Measurements from ENCODE around the gene GRIK3.

GRIK3 gene

DNA sequence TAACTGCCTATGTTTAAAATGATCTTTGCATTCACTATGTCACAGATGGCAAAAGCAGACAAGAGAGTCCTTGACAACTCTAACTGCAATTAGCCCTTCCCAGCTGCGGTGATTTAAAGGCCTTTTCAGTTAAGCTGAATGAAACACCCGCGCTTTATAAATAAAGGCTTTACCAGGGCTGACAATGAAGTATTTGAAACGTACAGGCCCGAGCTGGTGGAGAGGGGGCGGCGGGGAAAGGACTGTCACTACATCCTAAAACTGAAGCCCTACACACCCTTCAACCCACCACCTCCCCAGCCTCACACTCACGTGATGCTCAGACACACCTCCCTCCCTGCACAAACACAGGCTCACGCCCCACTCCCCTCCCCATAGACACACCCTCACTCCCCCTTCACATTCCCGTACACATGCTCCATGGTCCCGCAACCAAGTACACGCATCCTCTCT is 45.5 kb downstream of the GRIK3 start:
- no peaks in the 10 kb centered on the region for H3K36me3 Mint-ChIP-seq (ENCODE audit: low read depth)
- H3K27me3 Mint-ChIP-seq (ENCODE audit: low read depth), result no peaks in the 10 kb centered on the region
- H3K4me3 Mint-ChIP-seq, result no peak overlapping the region
- H3K4me1 Mint-ChIP-seq (ENCODE audit: low read depth), result no peaks in the 10 kb centered on the region
- H3K27ac Mint-ChIP-seq, result no peak overlapping the region
- no peaks in the 10 kb centered on the region for H3K9me3 Mint-ChIP-seq
- DNase-seq (ENCODE audit: low spot score), result no peak

DNA sequence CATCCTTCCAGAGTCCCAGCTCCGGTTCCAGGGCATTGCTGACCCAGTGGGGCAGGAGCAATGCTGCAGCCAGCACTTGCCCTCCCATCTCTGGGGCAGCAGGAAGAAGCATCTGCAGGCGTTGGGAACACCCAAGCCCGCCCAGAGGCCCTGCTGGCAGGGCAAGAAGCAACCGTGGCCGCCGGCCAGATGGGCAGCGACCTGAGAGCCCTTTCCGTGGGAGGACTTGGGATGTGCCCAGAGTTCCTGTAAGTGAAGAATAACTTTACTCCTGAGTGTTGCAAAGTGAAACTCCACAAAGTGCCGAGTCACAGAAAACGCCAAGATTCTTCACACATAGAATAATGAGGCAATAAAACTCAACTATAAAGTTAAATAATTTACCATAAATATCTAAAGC is 46.0 kb downstream of the GRIK3 start:
- no peaks in the 10 kb centered on the region for H3K36me3 Mint-ChIP-seq (ENCODE audit: low read depth)
- H3K27me3 Mint-ChIP-seq (ENCODE audit: low read depth), result no peaks in the 10 kb centered on the region
- H3K9me3 Mint-ChIP-seq, result no peaks in the 10 kb centered on the region
- H3K4me1 Mint-ChIP-seq (ENCODE audit: low read depth), result no peaks in the 10 kb centered on the region
- H3K27ac Mint-ChIP-seq, result no peak overlapping the region
- no peak for DNase-seq (ENCODE audit: low spot score)
- H3K4me3 Mint-ChIP-seq, result no peak overlapping the region

DNA sequence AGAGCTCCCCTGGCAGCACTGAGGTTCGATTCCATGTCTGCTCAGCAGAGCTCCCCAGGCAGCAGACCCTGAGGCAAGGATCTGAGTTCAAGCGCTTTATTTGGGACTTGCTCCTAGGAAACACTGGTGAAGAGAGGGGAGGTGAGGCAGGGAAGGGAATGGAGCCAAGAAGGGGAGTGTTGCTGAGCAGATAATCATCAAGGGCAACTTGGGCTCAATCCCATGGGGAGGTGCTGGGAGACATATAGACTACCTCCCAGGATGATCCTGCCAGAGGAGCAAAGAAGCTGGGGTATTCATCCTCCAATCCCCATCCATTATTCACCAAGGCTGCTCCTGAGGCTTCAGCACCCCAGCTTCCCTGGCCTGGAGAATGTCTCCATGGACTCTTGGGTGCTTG is 47.0 kb downstream of the GRIK3 start:
- H3K9me3 Mint-ChIP-seq, result no peaks in the 10 kb centered on the region
- no peaks in the 10 kb centered on the region for H3K4me1 Mint-ChIP-seq (ENCODE audit: low read depth)
- H3K36me3 Mint-ChIP-seq (ENCODE audit: low read depth), result no peaks in the 10 kb centered on the region
- no peak overlapping the region for H3K4me3 Mint-ChIP-seq
- no peak overlapping the region for H3K27ac Mint-ChIP-seq
- no peaks in the 10 kb centered on the region for H3K27me3 Mint-ChIP-seq (ENCODE audit: low read depth)
- DNase-seq (ENCODE audit: low spot score), result no peak

DNA sequence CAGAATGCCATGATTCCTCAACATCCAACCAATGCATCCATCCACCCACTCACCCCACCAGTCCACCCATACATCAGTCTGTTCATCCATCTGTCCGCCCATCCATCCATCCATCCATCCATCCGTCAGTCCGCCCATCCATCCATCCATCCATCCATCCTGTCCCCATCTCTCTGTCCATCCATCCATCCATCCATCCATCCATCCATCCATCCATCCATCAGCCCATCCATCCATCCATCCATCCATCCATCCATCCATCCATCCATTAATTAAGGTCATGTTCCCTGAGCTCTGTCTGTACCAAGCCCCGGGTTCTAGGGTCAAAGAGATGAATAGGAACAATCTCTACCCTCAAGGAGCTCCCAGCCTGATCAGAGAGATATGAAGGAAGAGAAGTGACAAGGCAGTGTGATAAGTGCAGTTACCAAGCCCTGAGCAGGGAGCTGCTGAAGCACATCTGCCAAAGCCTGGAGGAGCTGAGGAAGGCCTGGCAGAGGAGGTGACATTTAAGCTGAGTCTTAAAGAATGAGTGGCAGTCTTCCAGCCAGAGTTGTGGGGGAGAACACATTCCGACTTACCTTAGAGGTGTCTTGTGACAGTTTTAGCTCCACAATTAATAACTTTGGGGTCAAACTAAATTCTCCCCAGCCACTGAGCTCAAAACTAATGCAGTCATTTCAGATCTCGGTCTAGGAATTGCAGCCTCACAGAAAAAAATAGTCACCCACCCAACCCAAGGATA is 47.9 kb downstream of the GRIK3 start:
- Mint-ChIP-seq H3K4me1 (ENCODE audit: low read depth) (no peaks in the 10 kb centered on the region), H3K9me3 (no peaks in the 10 kb centered on the region), H3K27me3 (ENCODE audit: low read depth) (no peaks in the 10 kb centered on the region), H3K36me3 (ENCODE audit: low read depth) (no peaks in the 10 kb centered on the region), H3K27ac (no peak overlapping the region), H3K4me3 (no peak overlapping the region)
- DNase-seq (ENCODE audit: low spot score), result no peak

DNA sequence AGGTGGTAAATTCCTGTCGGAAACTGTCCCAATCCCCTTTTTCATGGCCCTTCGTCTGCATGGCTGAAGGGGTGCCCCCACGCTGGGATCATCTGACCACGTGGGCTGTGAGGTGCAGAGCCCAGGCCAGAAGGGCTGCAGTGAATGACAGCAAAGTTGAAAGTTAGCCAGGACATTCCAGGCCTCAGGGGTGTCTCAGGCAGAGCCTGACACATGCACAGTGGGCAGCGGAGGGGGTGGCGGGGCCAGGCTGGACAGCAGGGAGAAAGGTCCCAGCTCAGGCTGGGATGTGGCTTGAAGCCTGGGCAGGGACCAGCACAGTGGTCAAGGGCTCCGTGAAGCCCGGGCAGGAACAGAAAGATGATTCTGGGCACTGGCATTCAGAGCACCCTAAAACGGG is 49.6 kb downstream of the GRIK3 start:
- no peaks in the 10 kb centered on the region for H3K9me3 Mint-ChIP-seq
- no peaks in the 10 kb centered on the region for H3K4me1 Mint-ChIP-seq (ENCODE audit: low read depth)
- no peaks in the 10 kb centered on the region for H3K27me3 Mint-ChIP-seq (ENCODE audit: low read depth)
- no peaks in the 10 kb centered on the region for H3K36me3 Mint-ChIP-seq (ENCODE audit: low read depth)
- no peak overlapping the region for H3K27ac Mint-ChIP-seq
- DNase-seq (ENCODE audit: low spot score), result no peak
- H3K4me3 Mint-ChIP-seq, result no peak overlapping the region

DNA sequence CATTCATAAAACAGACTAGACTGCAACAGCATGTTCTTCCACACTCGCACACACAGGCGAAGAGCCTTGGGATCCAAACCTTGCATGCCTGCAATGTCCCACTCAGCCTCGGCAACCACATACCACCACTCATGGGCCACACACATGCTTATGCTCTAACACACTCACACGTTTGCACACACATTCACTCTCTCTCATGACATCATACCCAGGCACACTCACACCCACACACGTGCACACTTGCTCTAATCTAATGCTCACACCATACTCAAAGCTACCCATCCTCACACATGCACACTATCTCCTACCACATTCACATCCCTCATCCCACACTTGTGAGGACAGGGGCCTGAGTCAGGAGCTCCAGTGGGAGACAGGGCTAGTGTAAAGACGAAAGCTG is 50.3 kb downstream of the GRIK3 start:
- no peaks in the 10 kb centered on the region for H3K9me3 Mint-ChIP-seq
- no peaks in the 10 kb centered on the region for H3K27me3 Mint-ChIP-seq (ENCODE audit: low read depth)
- H3K36me3 Mint-ChIP-seq (ENCODE audit: low read depth), result no peaks in the 10 kb centered on the region
- no peak overlapping the region for H3K27ac Mint-ChIP-seq
- H3K4me3 Mint-ChIP-seq, result no peak overlapping the region
- no peaks in the 10 kb centered on the region for H3K4me1 Mint-ChIP-seq (ENCODE audit: low read depth)
- no peak for DNase-seq (ENCODE audit: low spot score)

DNA sequence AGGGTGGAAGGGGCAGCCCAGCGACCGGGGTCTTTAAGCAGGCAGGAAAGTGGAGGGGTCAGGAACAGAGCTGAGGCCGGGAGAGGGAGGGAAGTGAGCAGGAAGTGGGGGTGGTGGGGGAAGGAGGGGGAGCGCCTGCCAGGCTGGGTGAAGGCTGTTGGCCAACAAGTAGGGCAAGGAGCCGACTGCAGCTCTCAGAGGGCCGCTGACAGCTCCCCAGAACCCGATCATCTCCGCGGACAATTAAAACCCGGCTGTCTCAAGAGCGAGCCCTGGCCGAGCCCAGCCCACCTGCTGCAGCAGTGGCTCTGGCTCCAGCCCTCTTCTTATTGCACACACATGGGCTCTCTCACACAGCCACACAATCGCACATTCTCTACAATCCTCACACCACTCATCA is 51.6 kb downstream of the GRIK3 start:
- H3K9me3 Mint-ChIP-seq, result no peaks in the 10 kb centered on the region
- H3K4me1 Mint-ChIP-seq (ENCODE audit: low read depth), result no peaks in the 10 kb centered on the region
- no peak overlapping the region for H3K4me3 Mint-ChIP-seq
- DNase-seq (ENCODE audit: low spot score), result no peak
- H3K27ac Mint-ChIP-seq, result no peak overlapping the region
- H3K36me3 Mint-ChIP-seq (ENCODE audit: low read depth), result no peaks in the 10 kb centered on the region
- no peaks in the 10 kb centered on the region for H3K27me3 Mint-ChIP-seq (ENCODE audit: low read depth)

DNA sequence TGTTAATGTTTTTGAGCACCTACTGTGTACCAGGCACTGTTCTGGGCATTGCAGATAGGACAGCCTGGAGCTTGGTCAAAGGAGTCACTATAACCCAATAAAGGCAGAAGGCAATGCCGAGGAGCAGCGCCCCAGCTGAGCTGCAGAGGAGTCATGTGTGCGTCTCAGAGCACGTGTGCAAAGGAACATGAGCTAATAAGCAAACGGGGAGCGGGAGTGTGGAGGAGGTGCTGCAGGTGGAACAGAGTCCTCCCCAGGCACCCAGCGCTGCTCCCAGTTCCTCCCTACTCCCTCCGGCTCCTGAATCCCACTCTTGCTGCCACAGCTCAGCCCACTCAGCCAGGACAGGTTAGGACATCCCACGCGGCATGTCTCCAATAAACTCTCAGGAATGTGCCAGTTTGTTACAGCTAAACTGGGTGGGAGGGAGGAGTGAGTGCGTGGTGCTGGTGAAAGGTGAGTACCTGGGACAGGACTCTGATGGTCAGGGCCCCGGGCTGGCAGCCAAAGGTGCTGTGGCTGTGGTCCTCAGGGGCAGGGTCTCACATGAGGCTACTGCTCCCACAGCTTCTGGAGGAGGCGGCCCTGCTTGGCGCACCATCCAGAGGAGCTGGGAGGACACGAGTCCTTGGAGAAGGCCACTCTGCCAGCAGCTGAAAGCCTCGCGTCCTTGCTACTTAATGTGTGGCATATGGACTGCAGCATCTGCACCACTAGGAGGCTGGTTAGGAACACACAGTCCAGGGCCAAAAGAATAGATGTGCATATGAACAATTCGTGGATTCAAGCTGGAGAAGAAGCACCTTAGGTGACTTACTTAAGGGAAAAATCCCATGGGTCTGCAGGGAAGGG is 52.3 kb downstream of the GRIK3 start:
- H3K27ac Mint-ChIP-seq, result no peak overlapping the region
- no peaks in the 10 kb centered on the region for H3K27me3 Mint-ChIP-seq (ENCODE audit: low read depth)
- H3K36me3 Mint-ChIP-seq (ENCODE audit: low read depth), result no peaks in the 10 kb centered on the region
- no peak for DNase-seq (ENCODE audit: low spot score)
- H3K4me1 Mint-ChIP-seq (ENCODE audit: low read depth), result no peaks in the 10 kb centered on the region
- H3K9me3 Mint-ChIP-seq, result no peaks in the 10 kb centered on the region
- no peak overlapping the region for H3K4me3 Mint-ChIP-seq

DNA sequence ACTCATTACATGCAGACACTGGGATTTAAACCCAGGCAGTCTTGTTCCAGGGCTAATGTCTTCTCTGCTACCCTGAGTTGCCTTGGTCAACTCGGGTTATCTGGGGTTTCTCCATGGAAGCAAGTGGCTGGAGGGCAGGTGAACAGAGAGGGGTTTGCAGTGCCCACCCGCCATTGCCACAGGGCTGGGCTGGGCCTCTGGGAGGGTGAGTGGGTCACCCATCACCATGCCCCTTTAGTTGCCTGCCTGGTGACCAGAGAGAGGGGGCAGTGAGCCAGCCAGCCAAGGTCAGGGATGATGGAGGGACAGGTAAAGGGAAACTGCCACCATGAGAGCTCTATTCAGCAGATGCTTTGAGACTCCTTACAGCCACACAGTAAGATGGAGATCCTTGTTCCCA is 53.2 kb downstream of the GRIK3 start:
- H3K9me3 Mint-ChIP-seq, result no peaks in the 10 kb centered on the region
- no peak for DNase-seq (ENCODE audit: low spot score)
- no peaks in the 10 kb centered on the region for H3K4me1 Mint-ChIP-seq (ENCODE audit: low read depth)
- no peaks in the 10 kb centered on the region for H3K27me3 Mint-ChIP-seq (ENCODE audit: low read depth)
- H3K36me3 Mint-ChIP-seq (ENCODE audit: low read depth), result no peaks in the 10 kb centered on the region
- H3K4me3 Mint-ChIP-seq, result no peak overlapping the region
- no peak overlapping the region for H3K27ac Mint-ChIP-seq

DNA sequence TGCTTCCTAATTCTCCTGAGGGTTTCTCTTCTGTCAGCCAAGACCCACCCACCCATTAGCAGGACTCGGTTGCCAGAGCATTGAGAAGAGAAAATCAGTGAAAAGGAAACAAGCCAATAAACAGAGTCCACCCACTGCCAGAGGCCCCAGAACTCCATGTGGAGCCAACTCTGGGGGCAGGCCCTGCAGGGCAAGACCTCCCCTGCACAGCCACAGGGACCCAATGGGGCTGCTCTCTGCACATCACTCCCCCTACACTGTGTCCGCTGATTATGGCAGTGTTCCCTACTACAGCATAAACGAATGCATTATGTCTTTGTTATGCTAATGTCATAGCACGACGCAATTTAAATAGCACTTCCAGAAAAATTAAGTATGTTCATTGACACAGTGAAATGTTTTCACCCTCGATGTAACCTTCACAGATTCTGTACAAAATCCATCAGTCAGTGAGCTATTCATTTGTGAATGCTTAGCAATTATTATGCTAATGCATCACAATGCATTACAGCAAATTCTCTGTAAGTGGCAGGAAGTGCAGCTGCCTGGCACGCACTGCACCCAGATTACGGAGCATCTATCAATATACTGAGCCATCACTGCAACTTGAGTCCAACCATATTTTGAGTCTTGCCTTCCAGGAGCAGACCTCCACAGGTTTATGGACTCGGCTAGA is 56.4 kb downstream of the GRIK3 start:
- Mint-ChIP-seq H3K36me3 (ENCODE audit: low read depth) (no peaks in the 10 kb centered on the region), H3K9me3 (no peaks in the 10 kb centered on the region), H3K4me1 (ENCODE audit: low read depth) (no peaks in the 10 kb centered on the region), H3K27me3 (ENCODE audit: low read depth) (no peaks in the 10 kb centered on the region), H3K27ac (no peak overlapping the region), H3K4me3 (no peak overlapping the region)
- DNase-seq (ENCODE audit: low spot score), result no peak

DNA sequence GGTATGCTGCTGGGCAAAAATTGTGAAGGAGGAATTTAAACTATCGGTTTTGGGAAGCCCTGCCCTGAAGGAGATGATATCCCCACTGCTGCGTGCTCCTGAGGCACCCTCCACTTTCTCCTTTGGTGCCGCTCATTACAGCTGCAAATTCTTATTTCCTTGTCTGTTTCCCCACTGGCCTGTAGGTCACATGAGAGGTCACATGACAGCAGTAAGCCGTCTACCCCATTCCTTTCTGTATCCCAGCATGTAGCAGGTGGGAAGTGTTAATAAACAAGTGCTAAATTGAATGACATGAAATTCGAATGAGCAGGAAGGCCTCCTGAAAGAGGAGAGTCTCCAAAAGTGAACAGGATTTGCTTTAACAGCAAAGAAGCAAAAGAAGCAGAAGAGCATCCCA is 58.7 kb downstream of the GRIK3 start:
- no peaks in the 10 kb centered on the region for H3K36me3 Mint-ChIP-seq (ENCODE audit: low read depth)
- H3K27ac Mint-ChIP-seq, result no peak overlapping the region
- no peak overlapping the region for H3K4me3 Mint-ChIP-seq
- no peaks in the 10 kb centered on the region for H3K4me1 Mint-ChIP-seq (ENCODE audit: low read depth)
- DNase-seq (ENCODE audit: low spot score), result no peak
- no peaks in the 10 kb centered on the region for H3K9me3 Mint-ChIP-seq
- no peaks in the 10 kb centered on the region for H3K27me3 Mint-ChIP-seq (ENCODE audit: low read depth)

DNA sequence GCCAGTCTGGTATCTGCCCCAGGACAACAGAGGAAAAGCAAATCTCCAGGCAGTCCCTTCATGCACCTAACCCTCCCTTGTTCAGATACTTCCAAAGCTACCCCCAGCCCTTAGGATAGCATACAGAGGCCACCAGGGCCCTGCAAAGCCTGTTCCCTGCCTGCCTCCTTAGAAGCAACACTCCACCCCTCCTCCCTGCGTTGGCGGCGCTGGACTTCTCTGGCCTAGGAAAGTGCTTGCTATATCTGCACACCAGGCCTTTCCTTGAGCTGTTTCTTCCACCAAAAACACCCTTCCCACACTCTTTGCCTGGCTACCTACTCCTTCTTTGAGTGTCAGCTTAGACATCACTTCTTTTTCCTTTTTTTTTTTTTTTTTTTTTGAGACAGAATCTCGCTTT is 61.3 kb downstream of the GRIK3 start:
- Mint-ChIP-seq H3K9me3 (no peaks in the 10 kb centered on the region), H3K4me3 (no peak overlapping the region), H3K36me3 (ENCODE audit: low read depth) (no peaks in the 10 kb centered on the region), H3K27me3 (ENCODE audit: low read depth) (no peaks in the 10 kb centered on the region), H3K27ac (no peak overlapping the region), H3K4me1 (ENCODE audit: low read depth) (no peaks in the 10 kb centered on the region)
- DNase-seq (ENCODE audit: low spot score), result no peak

DNA sequence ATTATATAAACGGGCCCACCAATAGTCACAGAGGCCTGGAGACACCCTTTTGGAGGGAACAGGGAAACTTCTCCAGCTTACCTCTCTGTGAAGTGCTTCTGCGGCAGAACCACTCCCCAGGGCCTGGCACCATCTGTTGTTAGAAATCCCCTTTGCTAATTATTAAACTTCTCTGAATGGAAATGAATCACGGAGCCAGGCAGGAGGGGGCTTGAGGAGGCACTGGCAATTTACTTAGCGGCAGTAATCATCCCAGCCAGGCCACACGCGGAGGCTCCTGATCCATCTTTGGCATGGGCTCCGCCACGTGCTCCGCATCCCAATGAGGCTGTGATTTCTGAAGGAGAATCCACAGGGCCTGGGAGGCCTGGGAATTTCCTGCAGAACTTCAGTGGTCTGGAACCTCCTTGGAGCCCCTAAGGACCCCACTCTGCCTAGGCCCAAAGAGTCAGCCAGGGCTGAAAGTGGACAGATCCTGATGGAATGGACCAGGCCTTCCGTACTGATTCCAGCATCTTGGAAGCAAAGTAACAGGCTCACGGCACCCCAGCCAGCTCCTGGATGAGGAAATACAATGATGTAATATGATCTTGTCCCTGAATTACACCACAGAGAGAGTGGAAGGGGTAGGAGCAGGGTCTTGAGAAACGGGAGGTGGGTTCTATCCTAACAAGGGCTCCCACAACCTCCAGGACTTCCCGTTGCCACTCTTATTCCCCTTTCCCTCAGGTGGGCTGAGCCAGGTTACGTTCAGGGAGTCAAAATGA is 62.3 kb downstream of the GRIK3 start:
- DNase-seq (ENCODE audit: low spot score), result no peak
- Mint-ChIP-seq H3K36me3 (ENCODE audit: low read depth) (no peaks in the 10 kb centered on the region), H3K9me3 (no peaks in the 10 kb centered on the region), H3K27ac (no peak overlapping the region), H3K27me3 (ENCODE audit: low read depth) (no peaks in the 10 kb centered on the region), H3K4me1 (ENCODE audit: low read depth) (no peaks in the 10 kb centered on the region), H3K4me3 (no peak overlapping the region)

DNA sequence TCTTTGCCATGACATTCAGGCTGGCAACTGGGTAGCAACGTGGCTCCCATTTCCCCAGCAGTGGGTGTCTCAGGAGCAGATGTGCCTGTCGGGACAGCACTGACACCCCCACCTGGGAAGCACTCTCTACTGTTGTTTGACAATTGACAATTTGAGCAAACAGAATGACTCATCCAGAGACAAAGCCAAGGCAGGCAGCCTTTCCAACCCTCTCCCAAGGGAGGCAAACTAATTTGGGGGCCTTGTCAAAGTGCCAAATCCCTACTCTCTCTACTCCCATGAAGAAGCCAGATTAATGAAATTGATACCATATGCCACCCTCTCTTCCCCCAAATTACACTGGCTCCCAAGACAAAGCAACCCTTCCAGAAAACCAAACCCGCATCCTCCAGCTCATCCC is 65.6 kb downstream of the GRIK3 start:
- Mint-ChIP-seq H3K27me3 (ENCODE audit: low read depth) (no peaks in the 10 kb centered on the region), H3K9me3 (no peaks in the 10 kb centered on the region), H3K36me3 (ENCODE audit: low read depth) (no peaks in the 10 kb centered on the region), H3K4me3 (no peak overlapping the region), H3K4me1 (ENCODE audit: low read depth) (no peaks in the 10 kb centered on the region), H3K27ac (no peak overlapping the region)
- no peak for DNase-seq (ENCODE audit: low spot score)
